SK-N-SH (cell line): ENCODE results near the gene GPRC5C.

Source experiments
- CHD2 ChIP-seq: fragments of 150-350 bp; IDR thresholded peaks from 2 replicates; pipeline ENCODE4 v1.6.1; 2018; ENCODE audit warnings: low read length; ENCODE audit not compliant: partially characterized antibody
- CTCF ChIP-seq: fragments of 200-600 bp; sonication (generic); IDR thresholded peaks from 2 replicates; pipeline ENCODE4 v1.6.1; 2017; ENCODE audit warnings: antibody characterized with exemption, mild to moderate bottlenecking, moderate library complexity
- EP300 ChIP-seq, 2 experiments: IDR thresholded peaks; 2 replicates each; pipeline versions ENCODE4 v1.4.0 to v1.6.1; 2012; ENCODE audit warnings: borderline replicate concordance in 1 of 2, low read depth in 1 of 2, low read length in 1 of 2
- FOSL2 ChIP-seq: IDR thresholded peaks from 2 replicates; pipeline ENCODE4 v1.4.0; 2012; ENCODE audit warnings: low read depth, mild to moderate bottlenecking, moderate library complexity, borderline replicate concordance
- FOXJ3 ChIP-seq: sonication (generic); formaldehyde crosslinking; IDR thresholded peaks from 2 replicates; pipeline ENCODE4 v1.5.1; 2020; ENCODE audit warnings: mild to moderate bottlenecking, missing genetic modification reagents
- GABPA ChIP-seq: IDR thresholded peaks from 2 replicates; pipeline ENCODE4 v1.4.0; 2012; ENCODE audit warnings: low read depth, mild to moderate bottlenecking
- GATA2 ChIP-seq: sonication (generic); formaldehyde crosslinking; IDR thresholded peaks from 2 replicates; pipeline ENCODE4 v1.5.0; 2020; ENCODE audit warnings: mild to moderate bottlenecking, missing genetic modification reagents
- JUND ChIP-seq: IDR thresholded peaks from 2 replicates; pipeline ENCODE4 v1.4.0; 2012
- MAX ChIP-seq: IDR thresholded peaks from 2 replicates; pipeline ENCODE4 v1.4.0; 2012; ENCODE audit warnings: low read depth
- POLR2AphosphoS5 ChIP-seq: IDR thresholded peaks from 2 replicates; pipeline ENCODE4 v1.6.1; 2012; ENCODE audit warnings: low read depth, low read length
- SMC3 ChIP-seq: IDR thresholded peaks from 2 replicates; pipeline ENCODE4 v1.6.1; 2012; ENCODE audit warnings: low read depth, low read length, improper control_type of control experiment
- TAF1 ChIP-seq: IDR thresholded peaks from 2 replicates; pipeline ENCODE4 v1.6.1; 2012; ENCODE audit warnings: low read depth, mild to moderate bottlenecking, low read length, moderate library complexity, borderline replicate concordance
- ZBTB33 ChIP-seq: IDR thresholded peaks from 2 replicates; pipeline ENCODE4 v1.4.0; 2012; ENCODE audit warnings: low read depth, borderline replicate concordance

GRCh38 chr17:74417178-74418045 is 14.5 kb upstream of the GPRC5C start:
- TF ChIP-seq FOSL2 (no peak), CTCF (no peak), FOXJ3 (CRISPR knock-in tag) (no peak), GATA2 (no peak), EP300 (IDR thresholded peaks at IDR 0.05; ENCODE audit: borderline replicate concordance in 1 of 2, low read depth in 1 of 2, low read length in 1 of 2) (no peak), TAF1 (no peak), CHD2 (no peak), POLR2AphosphoS5 (no peak), MAX (no peak), GABPA (no peak), ZBTB33 (no peak), SMC3 (no peak), JUND (no peak)
